Astrocyte of the spinal cord (primary cell): ENCODE measurements around the gene ARF1.

ENCODE experiments used
- DNase-seq: peaks from one replicate; pipeline ENCODE4 v3.0.0; 2011; ENCODE audit warnings: low read depth, low spot score
- H3K4me3 ChIP-seq: 2 replicates; pipeline ENCODE4 v1.5.1; 2011; ENCODE audit warnings: low read depth, mild to moderate bottlenecking, low read length, moderate library complexity
- in situ Hi-C: cut with HindIII; loops from 2 replicates; pipeline ENCODE4 v1.10.0; 2017; ENCODE audit warnings: low sequenced_read_pairs
- TF ChIP-seq, protein P1 (sequence below): IDR thresholded peaks from 2 replicates; pipeline ENCODE4 v1.5.1; 2012; ENCODE audit warnings: low read depth, mild to moderate bottlenecking, low read length, inconsistent platforms

The ARF1 gene

GRCh38 chr1:228064741-228065542, 17.6 kb upstream of the ARF1 start:
- H3K4me3 ChIP-seq: no peak overlapping the region
- TF ChIP-seq, protein P1, sequence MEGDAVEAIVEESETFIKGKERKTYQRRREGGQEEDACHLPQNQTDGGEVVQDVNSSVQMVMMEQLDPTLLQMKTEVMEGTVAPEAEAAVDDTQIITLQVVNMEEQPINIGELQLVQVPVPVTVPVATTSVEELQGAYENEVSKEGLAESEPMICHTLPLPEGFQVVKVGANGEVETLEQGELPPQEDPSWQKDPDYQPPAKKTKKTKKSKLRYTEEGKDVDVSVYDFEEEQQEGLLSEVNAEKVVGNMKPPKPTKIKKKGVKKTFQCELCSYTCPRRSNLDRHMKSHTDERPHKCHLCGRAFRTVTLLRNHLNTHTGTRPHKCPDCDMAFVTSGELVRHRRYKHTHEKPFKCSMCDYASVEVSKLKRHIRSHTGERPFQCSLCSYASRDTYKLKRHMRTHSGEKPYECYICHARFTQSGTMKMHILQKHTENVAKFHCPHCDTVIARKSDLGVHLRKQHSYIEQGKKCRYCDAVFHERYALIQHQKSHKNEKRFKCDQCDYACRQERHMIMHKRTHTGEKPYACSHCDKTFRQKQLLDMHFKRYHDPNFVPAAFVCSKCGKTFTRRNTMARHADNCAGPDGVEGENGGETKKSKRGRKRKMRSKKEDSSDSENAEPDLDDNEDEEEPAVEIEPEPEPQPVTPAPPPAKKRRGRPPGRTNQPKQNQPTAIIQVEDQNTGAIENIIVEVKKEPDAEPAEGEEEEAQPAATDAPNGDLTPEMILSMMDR: no peak
- no peak for DNase-seq
- in situ Hi-C loops: no loop called here

DNA sequence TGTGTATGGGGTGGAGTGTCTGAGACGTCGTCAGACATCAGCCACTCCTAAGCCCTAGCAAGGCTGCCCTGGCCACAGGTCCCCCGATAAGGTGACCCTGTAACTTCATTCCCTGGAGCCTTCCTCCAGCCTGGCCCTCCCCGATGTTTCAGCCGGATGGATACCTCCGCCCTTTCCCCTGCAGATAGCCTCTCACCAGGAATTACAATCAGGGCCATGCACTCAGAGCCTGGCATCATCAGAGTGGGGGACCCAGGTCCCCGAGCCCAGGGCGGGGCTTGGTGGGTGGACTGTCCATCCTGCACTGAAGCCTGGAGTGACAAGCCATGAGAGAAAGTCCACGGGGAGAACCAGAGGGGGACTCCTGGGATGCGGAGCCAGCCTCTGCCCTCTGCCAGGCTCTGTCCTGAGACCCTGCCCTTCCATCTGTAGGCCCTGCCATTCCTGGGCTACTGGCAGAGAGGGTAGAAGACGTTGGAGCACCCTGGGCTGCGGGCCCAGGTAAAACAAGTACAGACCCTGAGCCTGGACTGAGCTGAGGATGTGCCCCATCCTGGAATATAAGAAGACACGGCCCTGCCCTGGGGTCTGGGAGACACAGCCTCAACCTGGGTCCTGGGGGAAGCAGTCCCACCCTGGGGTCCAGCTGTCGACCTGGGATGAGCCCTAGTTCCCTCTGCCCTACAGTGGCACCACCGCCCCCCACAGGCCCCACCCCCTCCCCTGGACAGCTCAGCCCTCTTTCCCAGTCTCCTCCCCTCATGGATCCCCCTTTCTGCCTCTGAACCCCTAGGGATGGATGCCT, 16.8 kb upstream of the ARF1 start:
- no peak overlapping the region for H3K4me3 ChIP-seq
- TF ChIP-seq, protein P1: no peak
- no peak for DNase-seq
- in situ Hi-C loops: no loop called here

DNA sequence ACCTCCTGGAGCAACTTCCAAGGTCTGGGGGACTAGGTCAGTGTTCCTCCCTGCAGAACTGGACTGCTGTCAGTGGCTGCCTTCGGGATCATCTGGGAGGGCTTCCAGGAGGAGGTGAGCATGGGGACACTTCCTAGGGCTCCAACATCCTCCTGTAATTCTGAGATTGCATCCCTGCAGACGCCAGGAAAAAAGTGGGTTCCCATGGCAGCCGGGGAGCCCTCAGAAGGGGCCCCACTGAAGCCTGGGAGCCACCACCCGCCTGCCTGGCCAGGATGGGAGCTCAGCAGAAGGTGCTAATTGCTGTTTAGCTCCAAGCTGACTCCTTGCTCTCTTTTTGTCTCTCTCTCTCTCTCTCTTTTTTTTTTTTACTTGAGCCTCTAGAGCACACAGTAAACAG, 16.1 kb upstream of the ARF1 start:
- in situ Hi-C loops: no loop called here
- no peak for DNase-seq
- H3K4me3 ChIP-seq: no peak overlapping the region
- TF ChIP-seq, protein P1: no peak

- in situ Hi-C loops: no loop called here
- TF ChIP-seq, protein P1: no peak
- H3K4me3 ChIP-seq: no peak overlapping the region
- no peak for DNase-seq
Observed at GRCh38 chr1:228066891-228067654, 15.4 kb upstream of the ARF1 start.

- no peak overlapping the region for H3K4me3 ChIP-seq
- DNase-seq: no peak
- in situ Hi-C loops: no loop called here
- TF ChIP-seq, protein P1: no peak
Observed at GRCh38 chr1:228068359-228068758, 14.1 kb upstream of the ARF1 start.

DNA sequence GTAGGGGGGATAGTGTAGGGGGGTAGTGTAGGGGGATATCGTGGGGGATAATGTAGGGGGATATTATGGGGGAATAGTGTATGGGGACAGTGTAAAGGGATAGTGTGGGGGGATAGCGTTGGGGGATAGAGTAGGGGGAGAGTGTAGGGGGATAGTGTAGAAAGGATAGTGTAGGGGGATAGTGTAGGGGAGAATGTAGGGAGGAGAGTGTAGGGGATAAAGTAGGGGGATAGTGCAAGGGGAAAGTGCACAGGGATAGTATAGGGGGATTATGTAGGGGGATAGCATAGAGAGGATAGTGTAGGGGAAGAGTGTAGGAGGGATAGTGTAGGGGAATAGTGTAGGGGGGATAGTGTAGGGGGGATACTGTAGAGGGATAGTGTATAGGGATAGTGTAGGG, 12.3 kb upstream of the ARF1 start:
- no peak overlapping the region for H3K4me3 ChIP-seq
- TF ChIP-seq, protein P1: no peak
- in situ Hi-C loops: no loop called here
- no peak for DNase-seq
